Umbilical cord (tissue), 2 donors: Measurements from ENCODE around the gene STPG3. TPM values are rescaled to one million over a fixed set of nuclear protein-coding genes. Genes with fewer than 3 reads are reported as not detected.

Experiments
- DNase-seq: peaks from one replicate; pipeline ENCODE4 v3.0.0-alpha.2; 2015; ENCODE audit warnings: low spot score
- total RNA-seq: library from RNA; depleted of rRNA; stranded (reverse); fragments of >200 nt; gene quantifications from one replicate; pipeline ENCODE4 v1.2.3, GENCODE V29; 2014; ENCODE audit warnings: low replicate concordance; ENCODE audit not compliant: insufficient read depth

STPG3 gene
- total RNA-seq, 1 donor from 2014 or later = 1.9 TPM

DNA sequence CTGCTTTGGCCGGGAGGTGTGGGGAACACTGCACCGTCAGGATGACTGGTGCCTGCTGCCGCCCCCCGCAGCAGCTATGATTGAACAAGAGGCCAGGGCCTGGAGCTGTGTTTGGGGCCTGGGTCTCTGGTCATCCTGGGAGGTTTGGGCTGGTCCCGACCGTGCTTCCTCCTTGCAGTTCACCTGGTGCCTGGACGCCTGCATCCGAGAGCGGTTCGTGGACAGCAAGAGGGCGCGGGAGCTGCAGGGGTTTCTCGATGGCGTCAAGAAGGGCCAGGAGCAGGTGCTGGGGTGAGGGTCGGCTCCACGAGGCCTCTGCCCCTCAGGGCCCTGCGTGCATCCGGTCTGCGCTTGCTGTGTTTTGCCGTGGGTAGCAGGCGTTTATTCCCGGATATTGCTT, 13.0 kb downstream of the STPG3 start:
- DNase-seq = no peak

DNA sequence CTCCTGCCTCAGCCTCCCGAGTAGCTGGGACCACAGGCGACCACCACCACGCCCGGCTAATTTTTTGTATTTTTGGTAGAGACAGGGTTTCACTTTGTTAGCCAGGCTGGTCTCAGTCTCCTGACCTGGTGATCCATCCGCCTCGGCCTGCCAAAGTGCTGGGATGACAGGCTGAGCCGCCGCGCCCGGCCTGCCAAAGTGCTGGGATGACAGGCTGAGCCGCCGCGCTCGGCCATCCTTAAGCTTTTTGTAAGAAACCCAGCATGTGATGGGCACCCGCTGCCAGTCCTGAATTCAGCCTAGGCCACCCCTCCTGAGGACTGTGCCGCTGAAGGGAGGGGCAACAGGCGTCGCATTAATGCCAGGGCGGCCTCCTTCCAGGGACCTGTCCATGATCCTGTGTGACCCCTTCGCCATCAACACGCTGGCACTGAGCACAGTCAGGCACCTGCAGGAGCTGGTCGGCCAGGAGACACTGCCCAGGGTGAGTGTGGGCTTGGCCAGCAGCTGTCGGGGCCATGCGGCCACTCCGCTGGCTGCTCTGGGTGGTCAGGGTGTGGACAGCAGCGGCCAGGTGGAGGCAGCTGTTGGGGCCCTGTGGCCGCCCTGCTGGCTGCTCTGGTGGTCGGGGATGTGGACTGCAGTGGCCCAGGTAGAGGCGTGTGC, 14.5 kb downstream of the STPG3 start:
- no peak for DNase-seq

DNA sequence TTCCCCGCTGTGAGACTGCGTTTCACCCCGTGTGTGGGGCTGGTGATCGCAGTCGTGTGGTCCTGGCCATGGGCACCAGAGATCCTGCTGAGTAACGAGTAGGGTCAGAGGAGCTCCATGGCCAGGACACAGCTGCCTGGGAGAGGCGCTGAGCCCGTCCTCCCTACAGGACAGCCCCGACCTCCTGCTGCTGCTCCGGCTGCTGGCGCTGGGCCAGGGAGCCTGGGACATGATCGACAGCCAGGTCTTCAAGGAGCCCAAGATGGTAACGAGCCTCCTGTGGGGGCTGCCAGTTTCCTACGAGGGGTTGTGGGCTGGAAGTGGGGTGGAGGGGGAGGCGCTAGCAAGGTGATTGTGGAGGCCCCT, 15.1 kb downstream of the STPG3 start:
- no peak for DNase-seq

DNA sequence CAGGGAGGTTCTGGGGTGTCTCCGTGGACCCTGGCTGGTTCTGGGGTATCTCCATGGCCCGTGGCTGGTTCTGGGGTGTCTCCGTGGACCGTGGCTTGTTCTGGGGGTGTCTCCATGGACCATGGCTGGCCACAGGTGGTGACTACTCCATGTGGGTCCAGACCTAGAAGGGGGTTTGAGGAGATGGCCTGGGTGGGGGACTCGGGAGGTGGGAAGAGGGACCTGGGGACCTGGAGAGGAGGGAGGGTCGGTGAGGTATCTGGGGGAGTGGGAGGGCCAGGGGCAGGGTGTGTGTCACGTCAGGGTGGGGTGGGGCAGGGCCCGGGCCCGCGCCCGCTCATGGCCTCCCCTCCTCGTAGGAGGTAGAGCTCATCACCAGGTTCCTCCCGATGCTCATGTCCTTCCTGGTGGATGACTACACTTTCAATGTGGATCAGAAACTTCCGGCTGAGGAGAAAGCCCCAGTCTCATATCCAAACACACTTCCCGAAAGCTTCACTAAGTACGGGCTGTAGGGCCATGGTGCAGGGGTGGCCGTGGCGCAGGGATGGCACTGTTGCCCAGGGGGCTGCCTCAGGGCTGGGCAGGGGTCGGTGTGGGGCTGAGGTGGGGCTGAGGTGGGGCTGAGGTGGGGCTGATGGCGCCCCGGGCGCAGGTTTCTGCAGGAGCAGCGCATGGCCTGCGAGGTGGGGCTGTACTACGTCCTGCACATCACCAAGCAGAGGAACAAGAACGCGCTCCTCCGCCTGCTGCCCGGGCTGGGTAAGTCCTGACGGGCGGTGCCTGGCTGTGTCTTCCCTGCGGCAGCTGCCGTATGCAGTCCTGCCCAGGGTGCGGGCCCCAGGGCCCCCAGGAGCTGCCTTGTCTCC, 15.7 kb downstream of the STPG3 start:
- DNase-seq = no peak

DNA sequence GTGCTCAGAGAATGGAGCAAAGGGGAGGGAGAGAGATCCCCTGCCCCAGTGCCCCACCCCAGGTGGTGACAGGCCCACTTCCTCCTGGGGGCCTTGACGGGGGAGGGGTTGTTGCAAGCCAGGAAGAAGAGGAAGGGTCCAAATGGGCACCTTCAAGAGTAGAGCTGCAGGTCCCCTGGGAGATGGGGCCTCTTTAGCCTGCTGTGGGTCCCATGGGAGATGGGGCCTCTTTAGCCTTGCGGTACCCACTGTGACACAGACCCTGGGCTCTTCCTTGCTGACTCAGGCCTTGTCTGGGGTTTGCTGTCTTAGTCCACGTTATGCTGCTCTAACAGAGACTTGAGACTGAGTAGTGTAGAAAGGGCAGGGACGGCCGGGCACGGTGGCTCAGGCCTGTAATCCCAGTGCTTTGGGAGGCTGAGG, 16.9 kb downstream of the STPG3 start:
- DNase-seq = no peak

DNA sequence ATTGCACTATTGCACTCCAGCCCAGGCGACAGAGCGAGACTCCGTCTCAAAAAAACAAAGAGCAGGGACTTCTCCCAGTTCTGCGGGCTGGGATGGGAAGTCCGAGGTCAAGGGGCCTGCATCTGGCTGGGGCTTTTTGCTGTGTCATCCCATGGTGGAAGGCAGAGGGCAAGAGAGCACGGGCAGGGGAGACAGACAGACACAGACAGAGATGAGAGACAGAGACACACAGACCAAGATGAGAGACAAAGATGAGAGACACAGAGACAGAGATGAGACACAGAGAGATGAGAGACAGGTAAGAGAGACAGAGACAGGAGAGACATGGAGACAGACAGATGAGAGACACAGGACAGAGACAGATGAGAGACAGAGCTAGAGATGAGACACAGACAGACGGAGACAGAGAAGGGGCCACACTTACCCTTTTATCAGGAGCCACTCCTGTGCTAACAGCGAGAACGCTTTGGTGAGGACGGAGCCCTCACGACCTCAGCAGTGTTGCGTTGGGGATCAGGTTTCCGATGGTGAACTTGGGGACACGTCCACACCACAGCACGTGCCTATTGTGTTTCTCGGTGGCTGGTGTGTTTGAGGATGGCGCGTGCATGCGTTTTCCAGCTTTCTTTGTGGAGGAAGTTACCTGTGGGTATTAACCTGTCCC, 17.6 kb downstream of the STPG3 start:
- DNase-seq = no peak

DNA sequence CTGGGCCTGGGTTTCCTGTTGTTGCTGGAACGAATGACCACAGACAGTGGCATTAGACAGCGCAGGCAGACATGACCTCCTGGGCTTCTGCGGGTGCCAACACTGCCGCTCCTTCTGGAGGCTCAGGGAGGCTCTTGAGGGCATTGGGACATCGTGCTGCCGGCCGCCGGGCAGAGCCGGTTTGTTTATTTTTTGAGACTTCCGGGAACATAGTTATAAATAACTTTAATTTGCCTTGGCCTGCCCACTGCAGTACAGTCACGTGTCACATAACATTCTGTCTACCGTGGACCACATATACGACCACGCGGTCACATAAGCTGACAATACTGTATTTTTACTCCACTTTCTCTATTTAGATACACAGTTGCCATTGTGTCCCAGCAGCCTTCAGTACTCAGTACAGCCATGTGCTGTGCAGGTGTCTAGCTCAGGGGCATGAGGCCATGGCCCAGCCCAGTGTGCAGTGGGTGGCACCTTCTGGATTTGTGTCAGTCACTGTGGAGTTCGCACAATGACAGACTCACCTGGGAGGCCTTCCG, 18.2 kb downstream of the STPG3 start:
- no peak for DNase-seq

DNA sequence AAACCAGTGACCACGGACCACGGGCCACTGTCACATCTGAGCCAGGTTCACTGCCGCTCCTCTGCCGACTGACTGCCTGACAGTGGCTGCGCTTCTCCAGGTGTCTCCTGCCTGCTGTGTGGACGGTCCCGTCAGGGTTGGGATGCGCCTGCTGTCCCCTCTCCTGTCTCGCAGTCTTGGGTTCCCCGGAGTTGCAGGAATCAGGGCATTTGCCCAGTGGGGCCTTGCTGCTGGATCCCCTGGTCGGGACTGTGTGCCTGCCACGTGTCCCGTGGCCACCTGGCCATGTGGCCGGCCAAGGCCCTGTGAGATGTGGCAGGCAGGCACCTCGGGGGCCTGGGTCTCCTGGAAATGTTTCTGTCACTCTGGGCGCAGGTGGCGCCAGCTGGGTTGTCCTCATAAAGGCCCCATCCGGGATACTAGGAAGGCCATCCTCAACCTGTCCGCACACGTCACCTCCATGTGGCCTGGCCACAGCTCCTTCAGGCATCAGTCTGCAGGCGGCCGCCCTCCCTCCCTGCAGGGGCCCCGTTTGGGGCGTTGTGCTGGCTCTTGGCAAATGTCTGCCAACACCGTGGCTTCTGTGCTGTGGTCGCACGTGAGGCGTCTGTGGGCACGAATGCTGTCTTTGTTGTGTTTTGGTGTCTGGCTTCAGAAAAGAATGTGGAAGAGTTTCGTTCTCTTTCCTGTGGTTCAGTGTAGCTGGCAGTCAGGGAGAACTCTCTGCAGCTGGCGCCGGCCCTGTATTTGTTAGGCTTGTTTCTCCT, 20.0 kb downstream of the STPG3 start:
- DNase-seq = no peak

DNA sequence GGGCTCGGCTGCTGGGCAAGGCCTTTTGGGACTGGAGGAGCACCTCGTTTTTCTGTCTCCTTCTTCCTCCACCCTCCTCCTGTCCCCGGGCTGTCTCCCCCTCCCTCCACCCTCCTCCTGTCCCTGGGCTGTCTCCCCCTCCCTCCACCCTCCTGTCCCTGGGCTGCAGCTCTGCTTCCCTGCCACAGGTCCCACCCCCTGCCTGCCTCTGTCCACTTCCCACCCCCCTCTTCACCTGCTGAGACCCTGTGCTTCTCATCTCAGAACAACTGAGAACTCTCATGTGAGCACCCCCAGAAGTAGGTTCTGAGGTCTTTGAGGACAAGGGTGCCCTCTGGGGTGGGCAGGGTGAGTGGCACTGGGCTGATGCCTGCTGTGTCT, 20.6 kb downstream of the STPG3 start:
- DNase-seq = no peak

DNA sequence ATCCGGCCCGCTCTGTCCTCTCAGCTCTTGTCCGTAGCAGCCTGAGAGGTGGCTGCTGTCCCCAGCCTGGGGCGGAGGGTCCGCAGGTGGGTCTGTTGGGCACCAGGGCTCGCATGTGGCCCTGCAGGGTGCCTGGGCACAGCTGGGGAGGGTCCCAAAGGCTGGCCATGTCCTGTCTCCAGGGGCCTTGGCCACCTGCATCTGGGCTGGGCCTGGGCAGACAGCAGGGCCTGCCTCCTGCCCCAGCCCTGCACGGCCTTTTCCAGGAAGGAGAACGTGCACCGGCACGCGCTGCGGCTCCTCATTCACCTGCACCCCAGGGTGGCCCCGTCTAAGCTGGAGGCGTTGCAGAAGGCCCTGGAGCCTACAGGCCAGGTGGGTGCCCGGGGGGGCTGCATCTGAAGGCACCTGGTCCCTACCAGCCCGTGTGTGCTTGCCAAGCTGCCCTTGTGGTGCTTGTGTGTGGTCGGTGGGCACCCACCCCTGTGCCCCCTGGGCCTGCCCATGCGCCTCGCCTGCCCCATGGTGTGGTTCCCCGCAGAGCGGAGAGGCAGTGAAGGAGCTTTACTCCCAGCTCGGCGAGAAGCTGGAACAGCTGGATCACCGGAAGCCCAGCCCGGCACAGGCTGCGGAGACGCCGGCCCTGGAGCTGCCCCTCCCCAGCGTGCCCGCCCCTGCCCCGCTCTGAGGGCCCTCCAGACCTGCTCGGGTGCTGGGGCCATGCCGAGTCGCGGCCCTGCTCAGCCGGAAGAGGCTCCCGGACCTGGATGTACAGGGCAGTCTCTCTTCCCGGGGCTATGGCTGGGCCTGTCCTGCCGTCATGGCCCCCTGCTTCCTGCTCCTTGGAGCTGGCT, 21.4 kb downstream of the STPG3 start:
- DNase-seq = no peak

DNA sequence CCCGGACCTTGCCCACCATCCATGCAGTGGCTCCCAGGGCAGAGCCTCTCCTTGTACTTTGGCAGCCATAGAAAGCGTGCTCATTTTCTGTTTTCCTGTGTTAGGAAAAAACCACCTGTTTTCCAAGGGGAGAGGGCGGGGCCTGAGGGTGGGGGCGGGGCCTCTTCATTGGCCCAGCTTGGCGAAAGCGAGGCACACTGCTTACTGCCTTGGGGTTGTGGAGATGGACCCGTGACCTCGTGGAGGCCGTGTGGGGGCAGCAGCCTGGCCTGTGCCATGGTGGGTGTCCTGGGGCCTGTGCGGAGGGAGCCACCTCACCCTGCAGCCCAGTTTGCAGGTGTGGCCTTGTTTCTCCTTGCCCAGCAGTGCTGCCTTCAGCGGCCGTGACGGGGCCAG, 22.0 kb downstream of the STPG3 start:
- DNase-seq = no peak

DNA sequence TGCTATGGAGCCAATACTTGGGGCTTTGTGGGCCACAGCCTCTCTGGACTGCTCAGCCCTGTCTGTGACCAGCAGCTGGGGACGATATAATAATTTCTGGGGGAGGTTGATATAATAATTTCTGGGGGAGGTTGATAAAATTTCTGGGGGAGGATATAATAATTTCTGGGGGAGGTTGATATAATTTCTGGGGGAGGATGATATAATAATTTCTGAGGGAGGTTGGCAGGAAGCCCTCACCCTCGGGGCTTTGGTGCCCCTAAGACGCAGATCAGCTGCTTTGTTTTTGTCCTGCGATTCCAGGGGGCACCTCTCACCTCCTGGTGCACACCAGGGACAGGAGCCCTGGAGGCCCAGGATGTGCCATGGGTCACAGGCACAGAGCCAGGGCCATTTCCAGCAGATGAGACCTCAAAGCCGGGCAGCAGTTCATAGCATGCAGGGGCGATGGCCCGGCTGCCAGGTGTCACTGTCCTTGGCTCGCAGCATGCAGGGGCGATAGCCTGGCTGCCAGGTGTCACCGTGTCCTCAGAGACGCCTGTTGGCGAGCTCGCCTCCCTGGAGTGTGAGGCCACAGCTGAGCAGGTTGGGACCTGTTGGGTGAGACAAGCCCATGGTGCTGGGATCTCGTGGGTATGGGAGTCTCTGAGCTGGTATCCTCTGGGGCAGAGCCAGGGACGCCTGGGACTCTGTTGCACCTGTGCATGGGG, 22.7 kb downstream of the STPG3 start:
- no peak for DNase-seq

DNA sequence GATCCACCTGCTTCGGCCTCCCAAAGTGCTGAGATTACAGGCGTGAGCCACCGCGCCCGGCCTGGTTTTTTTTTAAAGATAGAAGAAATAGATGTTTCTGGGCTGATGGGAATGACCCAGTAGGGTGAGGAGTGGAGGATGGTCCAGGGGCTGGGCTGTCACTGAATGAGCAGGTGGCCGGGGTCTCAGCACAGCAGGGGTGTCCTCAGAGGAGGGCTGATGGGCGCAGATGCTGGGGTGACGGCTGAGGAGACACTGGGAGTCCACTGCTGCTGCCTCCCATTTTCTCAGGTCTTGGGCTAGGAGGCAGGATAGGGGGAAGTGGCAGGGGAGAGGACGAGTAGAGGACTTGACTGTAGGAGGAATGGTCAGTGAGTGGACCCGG, 24.1 kb downstream of the STPG3 start:
- DNase-seq = no peak

DNA sequence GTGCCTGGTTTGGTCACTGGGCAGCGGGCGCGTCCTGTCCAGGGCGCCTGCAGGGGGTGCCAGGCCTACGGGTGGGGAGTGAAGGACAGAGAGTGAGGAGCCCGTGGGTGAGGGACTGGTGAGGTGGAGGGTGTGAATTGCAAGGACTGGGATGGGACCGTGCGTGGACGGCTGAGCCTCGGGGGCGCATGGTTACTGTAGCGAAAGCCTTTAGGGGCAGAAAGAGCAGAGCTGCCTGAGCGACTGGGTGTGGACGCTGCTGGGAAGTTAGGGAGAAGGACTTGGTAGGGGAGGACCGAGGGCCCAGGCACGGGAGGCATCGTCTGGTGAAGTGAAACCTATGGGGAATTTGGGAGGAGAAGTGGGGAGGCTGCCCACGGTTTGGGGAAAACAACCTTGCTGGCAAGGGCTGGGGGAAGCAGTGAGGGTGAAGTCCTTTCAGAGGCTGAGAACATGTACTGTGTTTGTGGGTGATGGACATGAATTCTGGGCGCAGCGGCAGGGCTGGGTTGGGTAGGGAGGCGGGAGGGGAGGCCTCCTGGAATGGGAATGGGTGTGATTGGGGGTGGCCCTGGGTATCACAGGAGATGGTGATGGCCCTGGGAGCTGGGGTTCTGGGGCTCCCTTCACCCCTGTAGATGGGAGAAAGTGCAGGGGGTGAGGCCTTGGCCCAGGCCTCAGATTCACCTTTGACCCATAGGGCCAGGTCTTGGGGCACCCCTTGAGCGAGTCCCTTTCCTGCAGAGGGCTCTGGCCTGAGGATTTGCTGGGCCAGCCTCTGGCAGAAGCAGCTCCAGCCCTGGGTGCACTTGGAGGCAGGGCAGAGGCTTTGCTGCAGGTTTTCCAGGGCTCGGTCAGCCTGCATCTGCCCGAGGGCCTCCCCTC, 24.7 kb downstream of the STPG3 start:
- DNase-seq = no peak

DNA sequence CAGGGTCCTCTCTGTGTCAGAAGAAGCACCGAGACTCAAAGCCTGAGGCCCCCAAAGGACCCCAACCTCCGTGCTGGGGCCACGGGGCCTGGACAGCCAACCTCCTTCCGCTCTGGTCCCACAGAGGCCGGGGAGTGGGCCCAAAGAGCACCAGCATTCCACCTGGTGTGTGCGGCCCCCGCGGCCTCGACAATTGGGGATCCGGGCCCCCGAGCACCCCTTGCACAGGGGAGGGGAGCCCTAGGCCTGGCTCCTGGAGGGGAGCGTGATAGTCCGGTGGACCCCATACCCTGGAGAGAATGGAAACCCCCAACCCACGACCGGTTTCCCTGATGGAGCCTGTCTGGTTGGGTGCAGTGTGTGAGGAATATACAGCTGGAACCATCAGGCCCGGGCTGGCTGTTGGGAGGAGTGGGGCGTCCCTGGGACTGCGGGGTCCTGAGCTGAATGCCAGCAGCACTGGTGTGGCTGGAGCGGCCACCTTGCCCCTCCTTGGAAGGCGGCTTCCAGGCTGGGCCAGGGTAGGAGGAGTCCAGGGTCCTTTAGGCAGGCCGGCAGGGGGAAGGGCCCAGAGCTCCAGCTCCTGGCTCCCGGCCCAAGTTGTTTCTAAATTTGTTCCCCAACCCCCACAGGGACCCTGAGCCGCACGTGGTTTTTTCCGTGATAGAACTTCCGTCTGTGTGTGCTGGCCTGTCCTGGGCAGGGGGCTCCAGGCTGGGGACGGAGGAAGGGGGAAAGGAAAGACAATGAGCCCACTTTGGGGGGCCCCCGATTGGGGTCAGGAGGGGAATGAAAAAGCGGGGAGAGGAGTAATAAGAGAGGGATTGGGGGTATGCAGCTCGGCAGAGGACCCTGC, 25.6 kb downstream of the STPG3 start:
- DNase-seq = peak; percentile 70

DNA sequence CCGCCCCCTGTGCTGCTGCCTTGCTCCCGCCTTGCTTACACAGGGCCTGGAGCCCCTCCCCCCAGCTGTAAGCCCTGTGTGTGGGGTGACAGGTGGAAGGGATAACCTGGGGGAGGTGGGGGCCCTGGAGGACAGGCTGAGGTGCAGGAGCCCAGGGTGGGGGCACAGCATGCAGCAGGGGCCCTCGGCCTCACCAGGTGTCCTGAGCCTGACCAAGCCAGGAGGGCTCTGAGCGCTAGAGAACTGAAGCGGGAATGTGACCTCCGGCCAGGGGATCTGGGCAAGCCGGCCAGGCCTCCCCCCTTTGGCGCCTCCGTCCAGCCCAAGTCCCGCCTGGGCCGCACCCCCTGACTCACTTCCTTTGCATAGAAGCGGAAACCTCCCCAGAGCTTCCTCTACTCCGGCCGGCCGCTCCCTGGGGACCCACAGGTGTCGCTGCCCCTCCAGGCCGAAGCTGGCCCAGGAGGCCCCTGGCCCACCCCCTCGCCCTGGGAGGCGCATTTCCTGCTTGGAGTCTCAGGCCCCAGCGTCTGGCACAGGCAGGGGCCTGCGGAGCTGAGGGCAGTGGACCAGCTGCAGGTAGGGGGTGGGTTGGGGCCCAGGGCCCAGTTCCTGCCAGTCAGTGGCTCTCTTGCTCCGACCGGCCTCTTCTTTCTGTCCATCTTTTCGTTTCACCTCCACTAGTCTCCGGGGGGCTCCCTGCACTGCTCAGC, 26.4 kb downstream of the STPG3 start, which contains the start of gene TOR4A:
Gene TOR4A (plus strand): TSS at position 398 of the 713 bp plus-strand sequence. CDS start 964 bp downstream, outside the sequence.
- peak; percentile 74 for DNase-seq

DNA sequence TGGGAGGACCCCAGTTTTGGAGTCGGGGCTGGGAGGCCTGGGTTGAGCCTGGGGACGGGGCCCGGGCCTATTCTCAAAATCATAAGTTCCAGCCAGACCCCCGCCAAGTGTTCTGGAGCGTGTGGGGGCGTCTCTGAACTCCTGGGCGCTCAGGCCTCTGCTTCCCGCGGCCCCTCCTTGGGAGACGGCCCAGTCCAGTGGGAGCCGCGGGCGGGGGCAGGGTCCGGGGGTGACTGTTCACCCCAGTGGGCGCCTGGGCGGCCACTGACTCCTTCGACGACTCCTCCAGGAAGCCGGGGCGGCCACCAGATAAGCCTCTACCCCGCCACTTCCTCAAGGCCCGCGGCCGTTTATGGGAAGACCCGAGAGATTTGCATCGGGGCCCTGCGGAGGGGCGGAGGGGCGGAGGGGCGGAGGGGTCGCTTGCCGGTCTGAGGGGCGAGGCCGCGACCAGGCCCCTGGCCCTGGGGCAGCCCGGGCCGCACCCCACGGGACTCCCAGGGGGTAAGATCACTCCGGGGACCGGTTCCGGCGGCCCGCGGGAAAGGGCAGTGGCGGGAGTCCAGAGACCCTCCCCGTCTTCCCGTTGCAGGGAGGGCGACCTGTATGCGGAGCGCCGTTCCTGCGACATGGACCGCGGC, 27.1 kb downstream of the STPG3 start:
- no peak for DNase-seq
